GM21390 (cell line): ENCODE results near the gene ZNF319.

Experiments used
- ATAC-seq: cut with Tn5 transposase; IDR thresholded peaks from one replicate; pipeline ENCODE4 v1.9.1; 2021; ENCODE audit not compliant: unreplicated experiment

Gene ZNF319

GRCh38 chr16:58037365-58038057 is 37.0 kb upstream of the ZNF319 start:
- ATAC-seq, result no peak

DNA sequence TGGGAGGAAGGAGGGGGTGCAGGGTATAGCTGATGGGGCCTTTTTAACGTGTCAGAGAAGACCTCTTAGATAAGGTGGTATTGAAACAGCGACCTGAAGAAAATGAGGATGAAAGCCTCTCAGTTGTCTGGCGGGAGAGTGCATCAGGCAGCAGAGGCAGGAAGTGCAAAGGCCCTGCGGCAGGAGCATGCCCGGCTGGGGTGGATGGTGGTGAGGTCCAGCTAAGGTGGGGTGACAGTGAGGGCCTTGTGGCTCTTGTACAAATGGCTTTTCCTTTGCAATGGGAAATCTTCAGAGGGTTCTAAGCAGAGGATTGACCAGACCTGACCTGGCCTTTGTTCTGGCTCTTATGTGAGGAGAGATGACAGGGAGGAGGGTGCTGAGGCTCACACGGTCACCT is 36.5 kb upstream of the ZNF319 start:
- no peak for ATAC-seq

DNA sequence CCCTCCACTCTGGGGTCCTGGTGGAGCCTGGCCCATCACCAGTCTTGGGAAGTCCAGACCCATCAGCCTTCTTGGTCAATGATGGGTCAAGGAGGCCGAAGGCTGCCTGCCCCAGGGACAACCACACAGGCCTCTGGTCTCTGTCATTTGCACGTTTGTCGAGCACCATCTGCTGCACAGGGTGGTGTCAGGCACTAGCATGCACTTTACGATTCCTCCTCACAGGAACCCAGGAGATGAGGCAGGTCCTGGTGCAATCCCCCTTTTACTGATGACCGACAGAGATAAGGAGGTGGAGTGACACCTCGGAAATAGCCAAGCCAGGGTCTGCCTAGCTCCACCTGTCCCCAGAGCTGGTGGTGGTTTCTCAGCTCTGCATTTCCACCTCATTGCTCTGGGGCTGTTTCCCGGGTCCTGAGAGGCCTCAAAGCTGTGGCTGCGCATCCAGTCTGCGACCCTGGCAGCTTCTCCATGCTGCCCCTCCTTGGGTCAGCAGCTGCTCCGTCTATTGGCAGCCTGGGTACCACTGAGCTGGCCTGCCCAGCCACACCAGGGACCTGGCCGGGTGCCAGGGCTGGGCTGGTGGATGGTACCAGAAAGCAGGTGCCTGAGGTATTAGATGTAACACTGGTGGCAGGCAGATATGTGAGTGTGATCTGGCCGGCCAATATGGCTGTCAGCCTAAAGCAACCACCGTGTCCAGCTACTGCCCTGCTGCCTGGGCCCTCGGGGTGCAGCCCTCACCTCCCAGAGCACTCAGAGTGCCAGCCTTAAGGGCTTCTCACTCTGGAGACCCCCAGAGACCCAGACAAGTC is 35.1 kb upstream of the ZNF319 start:
- ATAC-seq, result no peak

DNA sequence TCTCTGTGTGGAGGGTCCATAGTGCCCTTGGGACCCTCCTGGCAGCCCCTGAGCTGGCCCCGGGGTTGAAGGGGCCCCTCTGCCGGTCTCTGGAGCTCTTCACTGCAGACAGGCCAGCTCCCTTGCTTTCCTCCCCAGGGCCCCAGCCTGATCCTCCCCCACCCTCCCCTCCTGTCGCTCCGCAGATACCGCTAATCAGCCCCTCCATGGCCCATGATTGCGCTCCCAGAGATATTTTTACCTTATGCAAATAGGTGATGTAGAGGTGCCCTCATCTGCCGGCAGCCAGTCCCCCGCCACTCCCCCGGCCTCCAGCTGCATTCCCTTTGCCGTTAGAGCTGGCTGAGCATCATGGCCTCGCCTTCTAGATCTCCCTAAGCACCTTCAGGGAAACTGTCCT is 34.3 kb upstream of the ZNF319 start:
- ATAC-seq, result no peak

GRCh38 chr16:58034128-58034685 is 33.7 kb upstream of the ZNF319 start:
- no peak for ATAC-seq

- no peak for ATAC-seq
These were observed 32.3 kb upstream of the ZNF319 start for GRCh38 chr16:58032710-58033293.

GRCh38 chr16:58031016-58031800 is 30.7 kb upstream of the ZNF319 start:
- no peak for ATAC-seq

DNA sequence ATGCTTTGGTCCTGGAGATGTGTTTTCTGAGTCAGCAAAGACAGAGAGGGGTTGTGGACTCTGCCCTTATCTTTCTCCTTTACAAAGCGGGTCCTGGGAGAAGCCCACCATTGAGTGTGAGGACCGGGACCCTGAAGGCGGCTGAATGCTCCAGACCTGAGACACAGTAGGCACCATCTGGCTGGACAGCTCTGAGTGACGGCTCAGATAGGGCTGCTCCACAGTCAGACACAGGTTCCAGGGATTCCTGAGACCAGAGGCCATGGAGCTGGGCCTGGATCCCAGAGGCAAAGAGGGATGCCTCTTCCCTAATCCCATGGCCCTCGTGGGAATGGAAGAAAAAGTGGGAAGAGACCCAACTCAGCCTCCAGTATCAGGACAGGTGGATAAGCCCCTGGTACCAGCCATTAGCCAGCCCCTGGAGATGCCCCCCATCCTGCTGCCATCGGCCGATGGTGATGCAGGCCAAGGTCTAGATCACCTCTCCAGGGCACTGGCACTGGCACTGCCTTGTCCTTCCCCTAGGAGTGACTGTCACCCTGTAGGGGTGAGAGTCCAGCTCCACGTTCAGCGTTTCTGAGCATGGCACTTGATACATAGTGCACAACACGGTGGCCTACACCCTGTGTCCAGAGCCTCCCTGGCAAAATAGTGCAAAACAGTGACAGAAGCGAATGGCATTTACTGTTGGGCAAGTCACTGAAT is 29.8 kb upstream of the ZNF319 start:
- ATAC-seq, result no peak

- no peak for ATAC-seq
These were observed 28.9 kb upstream of the ZNF319 start for GRCh38 chr16:58029410-58029809.

- no peak for ATAC-seq
These were observed 28.1 kb upstream of the ZNF319 start for GRCh38 chr16:58028541-58029070.

DNA sequence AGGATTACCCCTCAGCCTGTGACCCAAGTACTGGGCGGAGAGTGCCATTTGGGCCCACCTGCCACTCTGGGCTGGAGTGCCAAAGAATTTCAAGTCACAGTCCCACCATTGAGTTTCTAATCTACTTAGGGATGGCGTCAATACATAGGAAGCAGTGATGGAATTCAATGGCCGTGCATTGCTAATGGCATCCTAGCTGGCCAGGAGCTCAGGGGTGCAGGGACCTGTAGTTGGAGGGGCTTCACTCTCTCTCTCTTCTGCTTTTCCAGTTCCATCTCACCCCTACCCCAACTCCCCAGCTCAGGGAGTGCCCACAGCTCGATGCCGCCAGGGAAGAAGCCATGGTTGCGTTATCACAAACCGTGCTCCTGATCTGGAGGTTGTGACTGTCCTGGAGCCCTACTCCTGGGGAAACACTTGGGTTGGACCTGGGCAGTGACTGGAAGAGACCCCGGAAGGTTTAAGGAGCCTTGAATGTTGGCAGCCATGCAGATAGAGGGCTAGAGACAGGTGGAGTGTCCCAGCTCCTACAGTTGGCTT is 27.5 kb upstream of the ZNF319 start:
- ATAC-seq, result no peak

- ATAC-seq, result no peak
These were observed 26.9 kb upstream of the ZNF319 start for GRCh38 chr16:58027161-58027915.

DNA sequence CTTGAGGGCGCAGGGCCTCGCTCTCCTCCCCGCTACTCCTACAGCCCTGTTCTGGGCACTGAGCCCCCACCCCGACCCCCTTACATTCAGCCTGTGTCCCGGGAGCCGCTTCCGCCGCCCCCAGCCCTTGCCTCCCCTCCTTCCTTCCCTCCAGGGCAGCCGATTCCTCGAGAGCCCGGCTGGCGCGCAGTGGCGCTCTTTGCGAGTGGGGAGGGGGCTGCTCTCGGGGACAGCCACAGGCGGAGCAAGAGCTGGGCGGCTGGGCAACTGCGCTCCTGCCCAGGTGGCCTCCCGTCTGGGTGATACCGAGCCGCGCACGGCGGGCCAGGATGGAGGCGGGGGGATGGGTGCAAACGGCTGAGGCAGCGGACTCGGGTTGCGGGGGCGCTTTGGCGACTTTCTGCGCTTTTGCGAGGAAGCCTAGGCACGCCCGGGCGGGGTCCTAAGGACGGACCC is 26.3 kb upstream of the ZNF319 start:
- no peak for ATAC-seq

- ATAC-seq, result no peak
These were observed 25.8 kb upstream of the ZNF319 start for GRCh38 chr16:58026139-58026704.

GRCh38 chr16:58025351-58026138 is 25.1 kb upstream of the ZNF319 start, which contains the start of gene MMP15:
Gene MMP15 (plus strand): TSS chr16:58025754. CDS start chr16:58026351, 597 bp downstream.
- peak; percentile 68 for ATAC-seq

GRCh38 chr16:58024486-58025350 is 24.2 kb upstream of the ZNF319 start:
- no peak for ATAC-seq
